Fibroblast of lung (primary cell): ENCODE results near the gene ZNF691. TPM values are rescaled to one million over a fixed set of nuclear protein-coding genes. Genes with fewer than 3 reads are reported as not detected.
"Not testable (repeated sequence)": the region's sequence is repeated elsewhere in the genome, so short reads cannot be mapped to it uniquely, and the experiment has no call there.

Experiments
- DNase-seq, 2 donors: peaks; one replicate each; pipeline versions ENCODE4 v3.0.0 to v3.0.0-alpha.2; 2010; ENCODE audit warnings: low read depth in 2 of 2
- H2AFZ ChIP-seq: 2 replicates; pipeline ENCODE4 v1.5.1; 2012; ENCODE audit warnings: low read length, control low read depth, inconsistent platforms
- H3K27ac ChIP-seq: 2 replicates; pipeline ENCODE4 v1.5.1; 2011; ENCODE audit warnings: low read length, control low read depth; ENCODE audit not compliant: insufficient read depth
- H3K27me3 ChIP-seq: 2 replicates; pipeline ENCODE4 v1.5.1; 2011; ENCODE audit warnings: mild to moderate bottlenecking, low read length; ENCODE audit not compliant: control insufficient read depth, insufficient read depth
- H3K36me3 ChIP-seq: 2 replicates; pipeline ENCODE4 v1.5.1; 2011; ENCODE audit warnings: low read length; ENCODE audit not compliant: control insufficient read depth, insufficient read depth
- H3K4me1 ChIP-seq: 2 replicates; pipeline ENCODE4 v1.5.1; 2011; ENCODE audit warnings: low read length; ENCODE audit not compliant: control insufficient read depth, insufficient read depth; ENCODE audit errors: extremely low read depth
- H3K4me2 ChIP-seq: 2 replicates; pipeline ENCODE4 v1.5.1; 2011; ENCODE audit warnings: low read length, control low read depth; ENCODE audit not compliant: insufficient read depth; ENCODE audit errors: extremely low read depth
- H3K4me3 ChIP-seq, 4 experiments: fragments of 200-600 bp in 1 of 4; sonication (generic) in 1 of 4; replicated peaks in 1 of 4; 2 replicates each; pipeline ENCODE4 v1.5.1; 2011 to 2016; ENCODE audit warnings: low read length in 4 of 4, low read depth in 3 of 4, mild to moderate bottlenecking in 3 of 4, control low read depth in 2 of 4, inconsistent platforms in 1 of 4, mixed read lengths in 1 of 4; ENCODE audit not compliant: insufficient read depth in 1 of 4; ENCODE audit errors: control extremely low read depth in 1 of 4
- H3K79me2 ChIP-seq: 2 replicates; pipeline ENCODE4 v1.5.1; 2012; ENCODE audit warnings: mild to moderate bottlenecking, low read length, inconsistent platforms; ENCODE audit not compliant: control insufficient read depth, insufficient read depth
- H3K9ac ChIP-seq: 2 replicates; pipeline ENCODE4 v1.5.1; 2011; ENCODE audit warnings: mild to moderate bottlenecking, low read length, control low read depth; ENCODE audit not compliant: insufficient read depth
- H3K9me3 ChIP-seq: 2 replicates; pipeline ENCODE4 v1.5.1; 2012; ENCODE audit warnings: low read depth, low read length; ENCODE audit not compliant: control insufficient read depth, insufficient read depth
- H4K20me1 ChIP-seq: 2 replicates; pipeline ENCODE4 v1.5.1; 2011; ENCODE audit warnings: low read length; ENCODE audit not compliant: control insufficient read depth, insufficient read depth; ENCODE audit errors: extremely low read depth
- EZH2 ChIP-seq: IDR thresholded peaks from 2 replicates; pipeline ENCODE4 v1.5.1; 2012; ENCODE audit warnings: low read length, control low read depth, mild to moderate bottlenecking; ENCODE audit errors: missing control alignments
- polyA plus RNA-seq, 2 donors: library from polyadenylated mRNA; depleted of rRNA in 1 of 2; stranded (reverse) in 1 of 2; unstranded in 1 of 2; fragments of >200 nt; gene quantifications; 2 replicates each; pipeline ENCODE4 v1.2.1, GENCODE V29; 2011 to 2012; ENCODE audit warnings: missing spikeins in 1 of 2
- total RNA-seq: library from RNA; depleted of rRNA; stranded (reverse); fragments of >200 nt; gene quantifications from 2 replicates; pipeline ENCODE4 v1.2.1, GENCODE V29; 2014
- TF ChIP-seq, protein P1 (sequence below), 2 donors: IDR thresholded peaks in 1 of 2; conservative IDR thresholded peaks in 1 of 2; 1 replicate in 1 of 2; 2 replicates in 1 of 2; pipeline ENCODE4 v1.5.1; 2011 to 2012; ENCODE audit warnings: low read length in 2 of 2, control low read depth in 1 of 2, inconsistent platforms in 1 of 2, low read depth in 1 of 2, mild to moderate bottlenecking in 1 of 2

ZNF691 gene
- total and polyA plus RNA-seq, 2 donors (not counting 1 experiment from before 2014, with no cell fraction given), result 5.8 to 11.1 TPM

DNA sequence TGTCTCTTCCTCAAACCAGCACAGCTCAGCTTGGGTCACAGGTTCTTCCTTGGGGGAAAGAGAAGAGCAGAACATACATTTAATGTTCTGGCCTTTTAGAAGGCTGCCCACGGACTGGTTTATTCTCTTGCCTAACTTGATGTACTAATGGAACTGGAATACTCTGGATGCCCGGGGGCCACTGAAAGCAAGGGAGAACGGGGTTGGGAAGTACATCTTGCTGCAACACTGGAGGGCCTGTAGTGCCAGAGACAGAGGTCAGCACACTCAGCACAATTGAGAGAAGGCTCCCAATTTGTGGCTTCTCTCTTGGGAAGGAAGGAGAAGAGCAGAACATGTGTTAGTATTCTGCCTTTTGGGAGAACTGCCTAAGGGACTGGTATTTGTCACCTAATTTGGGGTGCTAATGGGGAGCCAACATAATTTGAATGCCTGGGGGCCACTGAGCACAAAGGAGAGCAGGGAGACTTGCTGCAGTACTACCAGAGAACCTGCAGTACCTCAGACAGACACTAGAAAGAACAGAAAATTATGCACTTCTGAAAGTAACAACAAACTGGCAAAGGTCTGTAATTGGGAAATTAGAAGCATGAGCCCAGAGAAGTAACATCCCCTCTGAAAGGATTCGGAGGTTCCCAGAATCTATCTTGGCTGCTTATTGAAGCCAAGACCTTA is 14.1 kb downstream of the ZNF691 start:
- H3K9me3 ChIP-seq, result no peaks in the 10 kb centered on the region
- H3K36me3 ChIP-seq, result no peaks in the 10 kb centered on the region
- no peak overlapping the region for H3K9ac ChIP-seq
- H3K79me2 ChIP-seq, result no peaks in the 10 kb centered on the region
- TF ChIP-seq, protein P1, sequence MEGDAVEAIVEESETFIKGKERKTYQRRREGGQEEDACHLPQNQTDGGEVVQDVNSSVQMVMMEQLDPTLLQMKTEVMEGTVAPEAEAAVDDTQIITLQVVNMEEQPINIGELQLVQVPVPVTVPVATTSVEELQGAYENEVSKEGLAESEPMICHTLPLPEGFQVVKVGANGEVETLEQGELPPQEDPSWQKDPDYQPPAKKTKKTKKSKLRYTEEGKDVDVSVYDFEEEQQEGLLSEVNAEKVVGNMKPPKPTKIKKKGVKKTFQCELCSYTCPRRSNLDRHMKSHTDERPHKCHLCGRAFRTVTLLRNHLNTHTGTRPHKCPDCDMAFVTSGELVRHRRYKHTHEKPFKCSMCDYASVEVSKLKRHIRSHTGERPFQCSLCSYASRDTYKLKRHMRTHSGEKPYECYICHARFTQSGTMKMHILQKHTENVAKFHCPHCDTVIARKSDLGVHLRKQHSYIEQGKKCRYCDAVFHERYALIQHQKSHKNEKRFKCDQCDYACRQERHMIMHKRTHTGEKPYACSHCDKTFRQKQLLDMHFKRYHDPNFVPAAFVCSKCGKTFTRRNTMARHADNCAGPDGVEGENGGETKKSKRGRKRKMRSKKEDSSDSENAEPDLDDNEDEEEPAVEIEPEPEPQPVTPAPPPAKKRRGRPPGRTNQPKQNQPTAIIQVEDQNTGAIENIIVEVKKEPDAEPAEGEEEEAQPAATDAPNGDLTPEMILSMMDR (conservative IDR thresholded peaks at IDR 0.05 in 1 of 2, IDR thresholded peaks at IDR 0.05 in 1 of 2; ENCODE audit: low read depth in 1 of 2, low read length in 2 of 2), result no peak
- no peak for TF ChIP-seq EZH2
- H3K4me3 ChIP-seq, result no peak overlapping the region
- no peak overlapping the region for H3K4me2 ChIP-seq
- no peaks in the 10 kb centered on the region for H4K20me1 ChIP-seq
- no peak overlapping the region for H3K27ac ChIP-seq
- H3K4me1 ChIP-seq, result no peaks in the 10 kb centered on the region
- DNase-seq, result no peak
- H2AFZ ChIP-seq, result no peak overlapping the region
- H3K27me3 ChIP-seq, result peaks cover 3% of the 10 kb centered on the region

DNA sequence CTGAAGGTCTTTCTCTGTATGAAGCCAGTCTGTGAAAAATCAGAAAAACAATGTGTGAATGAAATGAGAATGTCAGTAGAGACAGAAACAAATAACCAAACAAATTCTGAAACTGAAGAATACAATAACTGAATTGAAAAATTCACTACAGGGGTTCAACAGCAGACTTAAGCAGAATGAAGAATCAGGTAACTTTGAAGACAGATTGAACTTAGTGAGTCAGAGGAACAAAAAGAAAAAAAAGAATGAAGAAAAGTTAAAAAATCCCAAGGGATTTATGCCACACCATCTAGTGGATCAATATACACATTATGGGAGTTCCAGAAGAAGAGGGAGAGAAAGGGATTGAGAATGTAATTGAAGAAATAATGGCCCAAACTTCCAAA is 14.6 kb downstream of the ZNF691 start:
- H2AFZ ChIP-seq, result no peak overlapping the region
- no peaks in the 10 kb centered on the region for H3K9me3 ChIP-seq
- no peaks in the 10 kb centered on the region for H3K36me3 ChIP-seq
- H3K27ac ChIP-seq, result no peak overlapping the region
- no peak overlapping the region for H3K4me3 ChIP-seq
- H3K79me2 ChIP-seq, result no peaks in the 10 kb centered on the region
- H3K27me3 ChIP-seq, result peaks cover 3% of the 10 kb centered on the region
- DNase-seq, result no peak
- no peak overlapping the region for H3K9ac ChIP-seq
- no peaks in the 10 kb centered on the region for H3K4me1 ChIP-seq
- no peak overlapping the region for H3K4me2 ChIP-seq
- no peaks in the 10 kb centered on the region for H4K20me1 ChIP-seq
- TF ChIP-seq, protein P1 (conservative IDR thresholded peaks at IDR 0.05 in 1 of 2, IDR thresholded peaks at IDR 0.05 in 1 of 2; ENCODE audit: low read depth in 1 of 2, low read length in 2 of 2), result no peak
- TF ChIP-seq EZH2, result no peak

DNA sequence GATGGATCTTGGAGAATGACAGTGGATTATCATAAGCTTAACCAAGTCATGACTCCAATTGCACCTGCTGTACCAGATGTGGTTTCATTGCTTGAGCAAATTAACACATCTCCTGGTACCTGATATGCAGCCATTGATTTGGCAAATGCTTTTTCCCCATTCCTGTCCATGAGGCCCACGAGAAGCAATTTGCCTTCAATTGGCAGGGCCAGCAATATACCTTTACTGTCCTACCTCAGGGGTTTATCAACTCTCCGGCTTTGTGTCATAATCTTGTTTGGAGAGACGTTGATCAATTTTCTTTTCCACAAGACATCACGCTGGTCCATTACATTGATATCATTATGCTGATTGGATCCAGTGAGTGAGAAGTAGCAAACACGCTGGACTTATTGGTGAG is 20.1 kb downstream of the ZNF691 start:
- no peak overlapping the region for H3K27ac ChIP-seq
- no peak overlapping the region for H3K9ac ChIP-seq
- TF ChIP-seq, protein P1 (conservative IDR thresholded peaks at IDR 0.05 in 1 of 2, IDR thresholded peaks at IDR 0.05 in 1 of 2; ENCODE audit: low read depth in 1 of 2, low read length in 2 of 2), result no peak
- H3K4me1 ChIP-seq, result no peaks in the 10 kb centered on the region
- H3K9me3 ChIP-seq, result no peaks in the 10 kb centered on the region
- no peaks in the 10 kb centered on the region for H3K79me2 ChIP-seq
- no peaks in the 10 kb centered on the region for H3K27me3 ChIP-seq
- no peaks in the 10 kb centered on the region for H3K36me3 ChIP-seq
- no peaks in the 10 kb centered on the region for H4K20me1 ChIP-seq
- no peak overlapping the region for H3K4me3 ChIP-seq
- no peak overlapping the region for H3K4me2 ChIP-seq
- H2AFZ ChIP-seq, result no peak overlapping the region
- no peak for DNase-seq

DNA sequence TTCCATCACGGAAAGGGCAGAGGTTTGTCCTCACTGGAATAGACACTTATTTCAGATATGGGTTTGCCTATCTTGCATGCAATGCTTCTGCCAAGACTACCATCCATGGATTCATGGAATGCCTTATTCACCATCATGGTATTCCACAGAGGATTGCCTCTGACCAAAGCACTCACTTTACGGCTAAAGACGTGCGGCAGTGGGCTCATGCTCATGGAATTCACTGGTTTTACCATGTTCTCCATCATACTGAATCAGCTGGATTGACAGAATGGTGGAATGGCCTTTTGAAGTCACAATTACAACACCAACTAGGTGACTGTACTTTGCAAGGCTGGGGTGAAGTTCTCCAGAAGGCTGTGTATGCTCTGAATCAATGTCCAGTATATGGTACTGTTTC is 22.1 kb downstream of the ZNF691 start:
- DNase-seq, result peak in 1 of 2 donors; percentile 72
- not testable (repeated sequence) for H3K36me3 ChIP-seq, H3K27me3 ChIP-seq, H3K4me2 ChIP-seq, H3K9me3 ChIP-seq, H2AFZ ChIP-seq, H3K9ac ChIP-seq, H3K4me1 ChIP-seq, H3K79me2 ChIP-seq, H4K20me1 ChIP-seq, H3K27ac ChIP-seq, H3K4me3 ChIP-seq

DNA sequence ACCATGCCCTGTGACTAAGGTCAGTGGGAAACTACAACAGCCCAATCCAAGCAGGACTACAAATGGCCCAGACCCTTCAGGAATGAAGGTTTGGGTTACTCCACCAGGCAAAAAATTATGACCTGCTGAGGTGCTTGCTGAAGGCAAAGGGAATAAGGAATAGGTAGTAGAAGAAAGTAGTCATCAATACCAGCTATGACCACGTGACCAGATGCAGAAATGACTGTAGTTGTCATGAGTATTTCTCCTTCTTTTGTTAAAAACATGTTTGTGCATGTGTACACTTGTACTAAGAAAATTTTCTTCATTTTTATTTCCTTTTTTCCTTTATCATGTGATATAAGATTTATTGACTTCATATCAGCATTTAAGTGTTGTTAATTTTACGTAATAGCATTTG is 22.8 kb downstream of the ZNF691 start:
- not testable (repeated sequence) for H4K20me1 ChIP-seq, H2AFZ ChIP-seq, H3K27ac ChIP-seq, H3K4me2 ChIP-seq, H3K4me3 ChIP-seq, H3K9ac ChIP-seq, DNase-seq, H3K36me3 ChIP-seq, H3K9me3 ChIP-seq, H3K27me3 ChIP-seq, H3K4me1 ChIP-seq, H3K79me2 ChIP-seq
